ENCODE measurements around the gene NECTIN3. TPM values are rescaled to one million over a fixed set of nuclear protein-coding genes. Genes with fewer than 3 reads are reported as not detected.

The NECTIN3 gene
- total and polyA plus RNA-seq, 4 donors = 9.0 to 31.8 (median 15.3) TPM

DNA sequence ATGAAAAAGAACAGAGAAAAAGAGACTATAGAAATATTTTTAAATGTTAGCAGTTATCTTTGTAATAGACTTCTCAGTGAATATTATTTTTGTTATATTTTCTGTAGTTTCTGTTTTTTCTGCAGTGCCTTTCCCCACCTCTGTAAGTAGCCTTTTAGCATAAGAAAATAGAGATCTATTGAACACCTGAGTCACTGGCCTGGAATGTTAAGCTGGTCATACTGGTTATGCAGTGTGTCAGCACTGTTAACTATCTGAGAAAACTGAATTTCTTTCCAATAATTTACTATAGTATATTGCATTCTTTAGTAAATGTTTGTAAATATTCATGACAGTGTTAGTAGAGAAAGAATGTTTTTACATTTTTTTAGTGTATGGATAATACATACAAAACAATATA is 79.8 kb downstream of the NECTIN3 start:
- no peak overlapping the region for H3K9ac ChIP-seq (ENCODE audit: low read depth in 1 of 2, low read length in 2 of 2)
- no peaks in the 10 kb centered on the region for H3K9me3 ChIP-seq (ENCODE audit: control insufficient read depth in 4 of 4, low read length in 3 of 4)
- H3K27me3 ChIP-seq (ENCODE audit: control insufficient read depth in 4 of 4, insufficient read depth in 4 of 4, low read length in 3 of 4) = no peaks in the 10 kb centered on the region
- DNase-seq (ENCODE audit: low spot score) = no peak
- H3K4me1 ChIP-seq (ENCODE audit: control insufficient read depth in 4 of 4, insufficient read depth in 4 of 4, low read length in 3 of 4) = no peaks in the 10 kb centered on the region
- H3K36me3 ChIP-seq (ENCODE audit: control insufficient read depth in 4 of 4, insufficient read depth in 3 of 4, low read depth in 1 of 4, low read length in 3 of 4) = peaks cover 0 to 4% (median 0%) of the 10 kb centered on the region in 4 donors
- no peak overlapping the region for H3K27ac ChIP-seq (ENCODE audit: low read depth in 1 of 2, low read length in 2 of 2)
- TF ChIP-seq HNF4G (IDR thresholded peaks at IDR 0.05) = no peak
- TF ChIP-seq, protein P1, sequence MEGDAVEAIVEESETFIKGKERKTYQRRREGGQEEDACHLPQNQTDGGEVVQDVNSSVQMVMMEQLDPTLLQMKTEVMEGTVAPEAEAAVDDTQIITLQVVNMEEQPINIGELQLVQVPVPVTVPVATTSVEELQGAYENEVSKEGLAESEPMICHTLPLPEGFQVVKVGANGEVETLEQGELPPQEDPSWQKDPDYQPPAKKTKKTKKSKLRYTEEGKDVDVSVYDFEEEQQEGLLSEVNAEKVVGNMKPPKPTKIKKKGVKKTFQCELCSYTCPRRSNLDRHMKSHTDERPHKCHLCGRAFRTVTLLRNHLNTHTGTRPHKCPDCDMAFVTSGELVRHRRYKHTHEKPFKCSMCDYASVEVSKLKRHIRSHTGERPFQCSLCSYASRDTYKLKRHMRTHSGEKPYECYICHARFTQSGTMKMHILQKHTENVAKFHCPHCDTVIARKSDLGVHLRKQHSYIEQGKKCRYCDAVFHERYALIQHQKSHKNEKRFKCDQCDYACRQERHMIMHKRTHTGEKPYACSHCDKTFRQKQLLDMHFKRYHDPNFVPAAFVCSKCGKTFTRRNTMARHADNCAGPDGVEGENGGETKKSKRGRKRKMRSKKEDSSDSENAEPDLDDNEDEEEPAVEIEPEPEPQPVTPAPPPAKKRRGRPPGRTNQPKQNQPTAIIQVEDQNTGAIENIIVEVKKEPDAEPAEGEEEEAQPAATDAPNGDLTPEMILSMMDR (IDR thresholded peaks at IDR 0.05; ENCODE audit: low read depth, low read length, missing input control) = no peak
- no peak for TF ChIP-seq JUND (IDR thresholded peaks at IDR 0.05)
- no peak for TF ChIP-seq YY1 (IDR thresholded peaks at IDR 0.05)
- TF ChIP-seq NR2F2 (IDR thresholded peaks at IDR 0.05) = no peak
- TF ChIP-seq FOXA1 (IDR thresholded peaks at IDR 0.05) = no peak
- no peak for TF ChIP-seq RAD21 (IDR thresholded peaks at IDR 0.05)
- TF ChIP-seq, protein P2, sequence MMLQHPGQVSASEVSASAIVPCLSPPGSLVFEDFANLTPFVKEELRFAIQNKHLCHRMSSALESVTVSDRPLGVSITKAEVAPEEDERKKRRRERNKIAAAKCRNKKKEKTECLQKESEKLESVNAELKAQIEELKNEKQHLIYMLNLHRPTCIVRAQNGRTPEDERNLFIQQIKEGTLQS (IDR thresholded peaks at IDR 0.05) = no peak
- TF ChIP-seq EGR1 (IDR thresholded peaks at IDR 0.05; ENCODE audit: low read depth in 2 of 2) = no peak
- TF ChIP-seq SP1 (IDR thresholded peaks at IDR 0.05) = no peak
- TF ChIP-seq FOXA2 (IDR thresholded peaks at IDR 0.05) = no peak
- H3K4me3 ChIP-seq (ENCODE audit: low read depth in 1 of 3, low read length in 3 of 3) = no peak overlapping the region

DNA sequence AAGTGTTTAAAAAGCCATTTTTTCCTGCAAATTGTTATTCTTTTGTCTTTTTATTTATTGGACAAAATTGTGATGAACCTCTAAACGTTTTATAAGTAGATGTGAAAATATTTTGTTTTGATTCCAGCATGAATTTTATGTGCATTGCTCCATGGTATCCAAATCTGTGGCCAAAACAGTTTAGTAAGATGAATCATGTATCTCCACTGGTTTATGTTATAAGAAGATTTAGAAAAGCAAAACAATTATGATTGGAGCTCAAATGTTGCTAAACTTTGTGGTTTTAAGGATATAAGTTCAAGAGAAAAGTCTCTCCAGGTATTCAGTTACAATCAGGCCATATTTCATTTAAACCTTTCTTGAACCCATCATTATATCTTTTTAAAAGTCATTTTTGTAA is 80.9 kb downstream of the NECTIN3 start:
- Histone ChIP-seq H3K27me3 (ENCODE audit: control insufficient read depth in 4 of 4, insufficient read depth in 4 of 4, low read length in 3 of 4) (no peaks in the 10 kb centered on the region), H3K9ac (ENCODE audit: low read depth in 1 of 2, low read length in 2 of 2) (no peak overlapping the region), H3K4me3 (ENCODE audit: low read depth in 1 of 3, low read length in 3 of 3) (no peak overlapping the region), H3K36me3 (ENCODE audit: control insufficient read depth in 4 of 4, insufficient read depth in 3 of 4, low read depth in 1 of 4, low read length in 3 of 4) (peaks cover 0 to 4% (median 0%) of the 10 kb centered on the region in 4 donors), H3K9me3 (ENCODE audit: control insufficient read depth in 4 of 4, low read length in 3 of 4) (no peaks in the 10 kb centered on the region), H3K27ac (ENCODE audit: low read depth in 1 of 2, low read length in 2 of 2) (no peak overlapping the region), H3K4me1 (ENCODE audit: control insufficient read depth in 4 of 4, insufficient read depth in 4 of 4, low read length in 3 of 4) (no peaks in the 10 kb centered on the region)
- TF ChIP-seq, protein P3, sequence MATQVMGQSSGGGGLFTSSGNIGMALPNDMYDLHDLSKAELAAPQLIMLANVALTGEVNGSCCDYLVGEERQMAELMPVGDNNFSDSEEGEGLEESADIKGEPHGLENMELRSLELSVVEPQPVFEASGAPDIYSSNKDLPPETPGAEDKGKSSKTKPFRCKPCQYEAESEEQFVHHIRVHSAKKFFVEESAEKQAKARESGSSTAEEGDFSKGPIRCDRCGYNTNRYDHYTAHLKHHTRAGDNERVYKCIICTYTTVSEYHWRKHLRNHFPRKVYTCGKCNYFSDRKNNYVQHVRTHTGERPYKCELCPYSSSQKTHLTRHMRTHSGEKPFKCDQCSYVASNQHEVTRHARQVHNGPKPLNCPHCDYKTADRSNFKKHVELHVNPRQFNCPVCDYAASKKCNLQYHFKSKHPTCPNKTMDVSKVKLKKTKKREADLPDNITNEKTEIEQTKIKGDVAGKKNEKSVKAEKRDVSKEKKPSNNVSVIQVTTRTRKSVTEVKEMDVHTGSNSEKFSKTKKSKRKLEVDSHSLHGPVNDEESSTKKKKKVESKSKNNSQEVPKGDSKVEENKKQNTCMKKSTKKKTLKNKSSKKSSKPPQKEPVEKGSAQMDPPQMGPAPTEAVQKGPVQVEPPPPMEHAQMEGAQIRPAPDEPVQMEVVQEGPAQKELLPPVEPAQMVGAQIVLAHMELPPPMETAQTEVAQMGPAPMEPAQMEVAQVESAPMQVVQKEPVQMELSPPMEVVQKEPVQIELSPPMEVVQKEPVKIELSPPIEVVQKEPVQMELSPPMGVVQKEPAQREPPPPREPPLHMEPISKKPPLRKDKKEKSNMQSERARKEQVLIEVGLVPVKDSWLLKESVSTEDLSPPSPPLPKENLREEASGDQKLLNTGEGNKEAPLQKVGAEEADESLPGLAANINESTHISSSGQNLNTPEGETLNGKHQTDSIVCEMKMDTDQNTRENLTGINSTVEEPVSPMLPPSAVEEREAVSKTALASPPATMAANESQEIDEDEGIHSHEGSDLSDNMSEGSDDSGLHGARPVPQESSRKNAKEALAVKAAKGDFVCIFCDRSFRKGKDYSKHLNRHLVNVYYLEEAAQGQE (IDR thresholded peaks at IDR 0.05) = no peak
- no peak for TF ChIP-seq GABPA (IDR thresholded peaks at IDR 0.05 in 1 of 2, conservative IDR thresholded peaks at IDR 0.05 in 1 of 2)
- TF ChIP-seq FOXA1 (IDR thresholded peaks at IDR 0.05) = no peak
- TF ChIP-seq, protein P4, sequence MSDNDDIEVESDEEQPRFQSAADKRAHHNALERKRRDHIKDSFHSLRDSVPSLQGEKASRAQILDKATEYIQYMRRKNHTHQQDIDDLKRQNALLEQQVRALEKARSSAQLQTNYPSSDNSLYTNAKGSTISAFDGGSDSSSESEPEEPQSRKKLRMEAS (IDR thresholded peaks at IDR 0.05) = no peak
- no peak for TF ChIP-seq YY1 (IDR thresholded peaks at IDR 0.05)
- TF ChIP-seq, protein P1 (IDR thresholded peaks at IDR 0.05; ENCODE audit: low read depth, low read length, missing input control) = no peak
- TF ChIP-seq, protein P5, sequence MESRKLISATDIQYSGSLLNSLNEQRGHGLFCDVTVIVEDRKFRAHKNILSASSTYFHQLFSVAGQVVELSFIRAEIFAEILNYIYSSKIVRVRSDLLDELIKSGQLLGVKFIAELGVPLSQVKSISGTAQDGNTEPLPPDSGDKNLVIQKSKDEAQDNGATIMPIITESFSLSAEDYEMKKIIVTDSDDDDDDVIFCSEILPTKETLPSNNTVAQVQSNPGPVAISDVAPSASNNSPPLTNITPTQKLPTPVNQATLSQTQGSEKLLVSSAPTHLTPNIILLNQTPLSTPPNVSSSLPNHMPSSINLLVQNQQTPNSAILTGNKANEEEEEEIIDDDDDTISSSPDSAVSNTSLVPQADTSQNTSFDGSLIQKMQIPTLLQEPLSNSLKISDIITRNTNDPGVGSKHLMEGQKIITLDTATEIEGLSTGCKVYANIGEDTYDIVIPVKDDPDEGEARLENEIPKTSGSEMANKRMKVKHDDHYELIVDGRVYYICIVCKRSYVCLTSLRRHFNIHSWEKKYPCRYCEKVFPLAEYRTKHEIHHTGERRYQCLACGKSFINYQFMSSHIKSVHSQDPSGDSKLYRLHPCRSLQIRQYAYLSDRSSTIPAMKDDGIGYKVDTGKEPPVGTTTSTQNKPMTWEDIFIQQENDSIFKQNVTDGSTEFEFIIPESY (IDR thresholded peaks at IDR 0.05) = no peak
- TF ChIP-seq HNF4G (IDR thresholded peaks at IDR 0.05) = no peak
- TF ChIP-seq EGR1 (IDR thresholded peaks at IDR 0.05; ENCODE audit: low read depth in 2 of 2) = no peak
- TF ChIP-seq SP1 (IDR thresholded peaks at IDR 0.05) = no peak
- no peak for TF ChIP-seq JUND (IDR thresholded peaks at IDR 0.05)
- TF ChIP-seq RAD21 (IDR thresholded peaks at IDR 0.05) = no peak
- no peak for TF ChIP-seq RXRA (IDR thresholded peaks at IDR 0.05)
- no peak for TF ChIP-seq TAF1 (conservative IDR thresholded peaks at IDR 0.05)
- no peak for TF ChIP-seq FOXA2 (IDR thresholded peaks at IDR 0.05)
- 77% methylated on average over 1 of the region's 1 CpG for WGBS
- DNase-seq (ENCODE audit: low spot score) = no peak

Data from liver (tissue), 9 donors.